DND-41 (cell line): ENCODE measurements around the gene ELOVL6.

Source experiments
- CTCF ChIP-seq: IDR thresholded peaks from 2 replicates; pipeline ENCODE4 v1.5.1; 2012; ENCODE audit warnings: borderline replicate concordance, low read length, moderate library complexity, mild to moderate bottlenecking; ENCODE audit not compliant: poor library complexity, severe bottlenecking; ENCODE audit errors: extremely low read depth
- EZH2 ChIP-seq: IDR thresholded peaks from 3 replicates; pipeline ENCODE4 v1.6.1; 2012; ENCODE audit warnings: borderline replicate concordance, low read depth, mild to moderate bottlenecking, moderate library complexity, low read length, inconsistent platforms; ENCODE audit not compliant: severe bottlenecking

GRCh38 chr4:109998867-109999584 lies 199.4 kb downstream of the ELOVL6 start:
- TF ChIP-seq CTCF: peak; percentile 83
- TF ChIP-seq EZH2: no peak
